ENCODE measurements around the gene RRP8.

The RRP8 gene

GRCh38 chr11:6632116-6633073, 29.0 kb upstream of the RRP8 start:
- DNase-seq (ENCODE audit: low read depth): no peak
- TF ChIP-seq CTCF (IDR thresholded peaks at IDR 0.05; ENCODE audit: low read depth, low read length, missing control alignments): no peak
- no peak overlapping the region for H3K4me3 ChIP-seq (ENCODE audit: low read depth, low read length)

GRCh38 chr11:6631361-6631890, 28.0 kb upstream of the RRP8 start:
- no peak for DNase-seq (ENCODE audit: low read depth)
- no peak overlapping the region for H3K4me3 ChIP-seq (ENCODE audit: low read depth, low read length)
- no peak for TF ChIP-seq CTCF (IDR thresholded peaks at IDR 0.05; ENCODE audit: low read depth, low read length, missing control alignments)

- no peak for DNase-seq (ENCODE audit: low read depth)
- TF ChIP-seq CTCF (IDR thresholded peaks at IDR 0.05; ENCODE audit: low read depth, low read length, missing control alignments): no peak
- H3K4me3 ChIP-seq (ENCODE audit: low read depth, low read length): no peak overlapping the region
These were observed 27.3 kb upstream of the RRP8 start for GRCh38 chr11:6630632-6631291.

- DNase-seq (ENCODE audit: low read depth): no peak
- no peak overlapping the region for H3K4me3 ChIP-seq (ENCODE audit: low read depth, low read length)
- no peak for TF ChIP-seq CTCF (IDR thresholded peaks at IDR 0.05; ENCODE audit: low read depth, low read length, missing control alignments)
These were observed 26.6 kb upstream of the RRP8 start for GRCh38 chr11:6629892-6630631.

- DNase-seq (ENCODE audit: low read depth): no peak
- TF ChIP-seq CTCF (IDR thresholded peaks at IDR 0.05; ENCODE audit: low read depth, low read length, missing control alignments): no peak
- no peak overlapping the region for H3K4me3 ChIP-seq (ENCODE audit: low read depth, low read length)
These were observed 26.1 kb upstream of the RRP8 start for GRCh38 chr11:6629573-6629891.

GRCh38 chr11:6628526-6628925, 25.1 kb upstream of the RRP8 start:
- no peak overlapping the region for H3K4me3 ChIP-seq (ENCODE audit: low read depth, low read length)
- no peak for DNase-seq (ENCODE audit: low read depth)
- no peak for TF ChIP-seq CTCF (IDR thresholded peaks at IDR 0.05; ENCODE audit: low read depth, low read length, missing control alignments)

Data from GM12864 (cell line).